Activated naive CD8-positive, alpha-beta T cell treated with anti-CD3 and anti-CD28 coated beads, Interleukin-2, amount 50 U/mL, for 24 hours (primary cell): ENCODE data around the gene GIMAP8.

Experiments
- ATAC-seq: fragments of 150-1000 bp; cut with Tn5 transposase; one replicate; pipeline ENCODE4 v1.10.0; 2021
- DNase-seq: peaks from one replicate; pipeline ENCODE4 v3.0.0; 2021
- H3K27ac Mint-ChIP-seq: one replicate; pipeline ENCODE4 v1.8.0; 2021; ENCODE audit warnings: mild to moderate bottlenecking, mixed read lengths
- H3K27me3 Mint-ChIP-seq: one replicate; pipeline ENCODE4 v1.8.0; 2021; ENCODE audit warnings: mixed read lengths
- H3K36me3 Mint-ChIP-seq: one replicate; pipeline ENCODE4 v1.8.0; 2021; ENCODE audit warnings: low read depth, mixed read lengths
- H3K4me1 Mint-ChIP-seq: one replicate; pipeline ENCODE4 v1.8.0; 2021; ENCODE audit warnings: mixed read lengths
- H3K4me3 Mint-ChIP-seq: one replicate; pipeline ENCODE4 v1.8.0; 2021; ENCODE audit warnings: mild to moderate bottlenecking, moderate library complexity, mixed read lengths
- H3K9me3 Mint-ChIP-seq: one replicate; pipeline ENCODE4 v1.8.0; 2021; ENCODE audit warnings: mixed read lengths

Gene GIMAP8

DNA sequence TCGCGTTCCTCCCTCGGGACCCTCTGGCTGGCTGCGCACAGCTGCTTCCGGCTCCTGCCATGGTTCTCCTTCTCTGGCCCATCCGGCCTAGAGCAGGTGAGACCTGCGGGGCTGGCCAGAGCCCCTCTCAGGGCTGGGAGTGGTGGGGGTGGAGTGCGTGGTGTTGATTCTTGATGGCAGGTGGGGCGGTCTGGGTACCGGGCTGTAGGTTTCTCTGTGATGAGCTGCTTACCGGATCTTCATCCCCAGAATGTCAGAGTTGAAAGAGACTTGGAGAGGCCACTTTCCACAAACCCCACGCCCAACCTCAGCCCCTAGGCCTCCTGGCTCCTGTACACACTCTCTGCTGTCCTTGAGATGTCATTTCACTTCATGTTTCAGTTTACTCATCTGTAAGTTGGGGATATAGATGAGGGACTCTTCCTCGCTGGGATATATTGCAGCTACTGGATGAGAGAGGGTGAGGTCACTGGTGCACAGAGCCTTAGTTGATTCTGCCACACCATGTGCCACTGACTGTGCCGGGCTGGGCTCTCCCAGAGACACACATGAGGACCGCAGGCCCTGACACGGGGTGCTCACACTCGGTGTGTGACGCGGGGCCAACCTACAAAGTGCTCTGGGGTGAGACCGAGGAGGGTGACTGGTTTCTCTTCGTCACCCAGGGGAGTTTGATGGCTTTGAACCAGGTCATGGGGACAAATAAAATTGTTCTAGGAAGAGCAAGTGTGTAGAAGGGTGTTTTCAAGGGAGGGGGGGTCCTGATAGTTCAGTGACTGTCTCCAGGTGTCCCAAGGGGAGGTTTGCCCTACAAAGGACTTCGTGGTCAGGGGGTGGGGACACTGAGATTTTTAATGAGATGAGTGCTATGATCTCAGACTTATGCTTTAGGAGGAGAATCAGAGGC, 41.8 kb upstream of the GIMAP8 start:
- ATAC-seq: peak; percentile 5
- peaks cover 8% of the 10 kb centered on the region for H3K36me3 Mint-ChIP-seq
- no peaks in the 10 kb centered on the region for H3K9me3 Mint-ChIP-seq
- no peaks in the 10 kb centered on the region for H3K27me3 Mint-ChIP-seq
- peaks cover 39% of the 10 kb centered on the region for H3K4me1 Mint-ChIP-seq
- peak; percentile 36 for DNase-seq
- H3K27ac Mint-ChIP-seq: peak overlapping the region; percentile 49
- H3K4me3 Mint-ChIP-seq: no peak overlapping the region

GRCh38 chr7:150409300-150410030, 41.0 kb upstream of the GIMAP8 start:
- no peak for DNase-seq
- peaks cover 34% of the 10 kb centered on the region for H3K4me1 Mint-ChIP-seq
- H3K4me3 Mint-ChIP-seq: no peak overlapping the region
- H3K27me3 Mint-ChIP-seq: no peaks in the 10 kb centered on the region
- peaks cover 8% of the 10 kb centered on the region for H3K36me3 Mint-ChIP-seq
- no peaks in the 10 kb centered on the region for H3K9me3 Mint-ChIP-seq
- ATAC-seq: no peak
- no peak overlapping the region for H3K27ac Mint-ChIP-seq

- Mint-ChIP-seq H3K4me1 (peaks cover 34% of the 10 kb centered on the region), H3K9me3 (no peaks in the 10 kb centered on the region), H3K36me3 (peaks cover 8% of the 10 kb centered on the region), H3K27ac (no peak overlapping the region), H3K4me3 (no peak overlapping the region), H3K27me3 (no peaks in the 10 kb centered on the region)
- DNase-seq (no peak), ATAC-seq (no peak)
Observed at GRCh38 chr7:150410131-150410530, 40.3 kb upstream of the GIMAP8 start.

DNA sequence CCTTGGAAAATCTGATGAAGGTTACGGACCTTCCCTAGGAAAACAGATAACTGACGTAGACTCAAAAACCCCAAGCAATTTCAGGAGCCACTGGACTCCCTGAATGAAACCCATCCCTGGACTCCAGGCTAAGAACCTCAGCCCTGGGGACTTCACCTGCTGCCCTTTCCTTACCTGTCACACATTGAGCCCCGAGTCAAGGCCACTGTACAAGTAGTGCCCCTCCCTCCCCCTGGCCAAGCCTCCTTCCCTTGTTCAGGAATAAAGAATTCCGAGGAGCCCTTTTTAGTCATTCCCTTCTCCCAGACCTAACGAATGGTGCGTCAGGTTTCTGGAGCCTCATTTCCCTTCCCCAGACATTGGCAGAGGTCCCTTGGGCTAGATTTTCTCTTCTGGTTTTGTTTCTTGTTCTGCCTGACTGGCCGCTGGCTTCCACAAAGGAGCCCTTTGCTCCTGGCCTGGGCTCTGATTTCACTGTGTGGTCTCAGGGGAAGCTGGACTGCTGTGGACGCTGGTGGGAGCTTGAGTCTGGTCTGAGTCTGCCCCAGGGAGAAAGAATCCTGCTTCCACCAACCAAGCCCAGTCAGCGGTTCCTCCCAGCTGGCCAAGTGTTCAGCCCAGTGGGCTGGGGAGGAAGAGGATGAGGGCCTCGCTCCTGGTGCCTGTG, 39.6 kb upstream of the GIMAP8 start:
- DNase-seq: no peak
- no peak for ATAC-seq

DNA sequence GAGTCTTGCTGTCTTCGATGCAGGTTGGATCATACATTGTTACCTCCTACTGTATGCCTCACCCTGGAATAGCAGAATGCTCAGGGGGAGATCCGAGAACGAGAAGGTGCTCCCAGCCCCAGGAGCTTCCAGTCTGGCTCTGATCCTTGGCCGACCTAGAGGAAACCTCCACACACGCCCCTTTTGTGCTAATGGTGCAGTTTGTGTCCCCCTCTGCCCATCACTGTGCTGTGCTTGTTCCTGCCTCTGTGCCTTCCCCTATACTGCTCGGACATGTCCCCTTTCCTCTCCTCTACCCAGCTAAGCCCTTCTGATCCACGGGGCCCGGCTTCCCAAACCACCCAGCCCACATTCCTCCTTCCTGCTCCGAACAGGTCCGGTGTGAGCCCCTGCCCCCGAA, 38.8 kb upstream of the GIMAP8 start:
- Mint-ChIP-seq H3K27ac (no peak overlapping the region), H3K9me3 (no peaks in the 10 kb centered on the region), H3K36me3 (peaks cover 8% of the 10 kb centered on the region), H3K4me1 (peaks cover 23% of the 10 kb centered on the region), H3K4me3 (no peak overlapping the region), H3K27me3 (no peaks in the 10 kb centered on the region)
- ATAC-seq (no peak), DNase-seq (no peak)

More for the DNA sequence above, 39.6 kb upstream of the GIMAP8 start:
- Mint-ChIP-seq H3K27ac (no peak overlapping the region), H3K4me1 (peaks cover 31% of the 10 kb centered on the region), H3K27me3 (no peaks in the 10 kb centered on the region), H3K4me3 (no peak overlapping the region), H3K9me3 (no peaks in the 10 kb centered on the region), H3K36me3 (peaks cover 8% of the 10 kb centered on the region)

GRCh38 chr7:150412016-150412415, 38.4 kb upstream of the GIMAP8 start:
- DNase-seq: no peak

DNA sequence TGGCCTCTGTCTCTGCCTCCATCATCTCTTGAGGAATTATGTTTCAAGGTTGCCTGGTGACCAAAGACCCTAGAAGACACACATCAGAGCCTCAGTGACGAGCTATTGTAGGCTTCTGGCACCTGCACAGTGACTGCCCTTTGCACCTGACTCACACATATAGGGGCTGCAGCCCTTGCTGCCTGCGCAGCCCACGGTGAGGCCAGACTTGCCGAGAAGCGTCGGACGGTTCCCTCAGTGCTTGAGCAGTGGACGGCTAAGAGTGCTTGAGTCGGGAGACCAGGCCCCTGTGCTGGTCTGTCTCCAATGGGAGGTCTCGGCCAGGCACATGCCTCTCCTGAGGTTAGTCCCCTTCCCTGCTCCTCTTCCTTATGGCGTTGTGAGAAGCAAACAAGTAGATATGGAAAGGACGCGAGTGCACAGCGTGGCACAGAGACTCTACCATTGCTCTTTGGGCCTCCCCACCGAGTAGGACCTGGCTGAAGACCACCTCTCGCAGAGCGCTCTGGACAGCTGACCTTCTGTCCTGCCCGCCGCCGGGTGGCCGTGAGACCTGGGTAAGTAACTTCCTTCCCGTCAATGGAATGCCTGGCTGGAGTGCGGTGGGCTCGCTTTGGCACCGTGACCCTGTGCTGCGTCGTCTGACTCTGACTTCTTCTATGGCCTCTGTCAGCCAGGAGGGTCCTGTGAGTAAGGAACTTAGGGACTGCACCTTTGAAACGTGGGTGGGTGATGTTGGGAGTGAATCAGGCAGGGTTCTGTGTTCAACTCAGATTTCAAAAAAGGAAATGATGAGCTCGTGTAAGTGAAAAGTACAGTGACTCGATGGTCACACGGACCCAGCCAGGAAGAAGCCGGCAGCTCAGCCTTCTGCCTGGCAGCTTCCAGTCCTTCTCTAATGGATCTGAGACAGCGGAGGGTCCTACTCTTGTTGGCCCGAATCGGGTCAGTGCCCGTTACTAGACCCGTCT, 37.6 kb upstream of the GIMAP8 start:
- DNase-seq: no peak
- Mint-ChIP-seq H3K4me1 (peaks cover 16% of the 10 kb centered on the region), H3K9me3 (no peaks in the 10 kb centered on the region), H3K4me3 (no peak overlapping the region), H3K27me3 (no peaks in the 10 kb centered on the region), H3K36me3 (peaks cover 4% of the 10 kb centered on the region), H3K27ac (no peak overlapping the region)
- no peak for ATAC-seq

More at GRCh38 chr7:150412016-150412415, 38.4 kb upstream of the GIMAP8 start:
- Mint-ChIP-seq H3K9me3 (no peaks in the 10 kb centered on the region), H3K36me3 (peaks cover 7% of the 10 kb centered on the region), H3K4me3 (no peak overlapping the region), H3K27me3 (no peaks in the 10 kb centered on the region), H3K27ac (no peak overlapping the region), H3K4me1 (peaks cover 19% of the 10 kb centered on the region)
- ATAC-seq: no peak

DNA sequence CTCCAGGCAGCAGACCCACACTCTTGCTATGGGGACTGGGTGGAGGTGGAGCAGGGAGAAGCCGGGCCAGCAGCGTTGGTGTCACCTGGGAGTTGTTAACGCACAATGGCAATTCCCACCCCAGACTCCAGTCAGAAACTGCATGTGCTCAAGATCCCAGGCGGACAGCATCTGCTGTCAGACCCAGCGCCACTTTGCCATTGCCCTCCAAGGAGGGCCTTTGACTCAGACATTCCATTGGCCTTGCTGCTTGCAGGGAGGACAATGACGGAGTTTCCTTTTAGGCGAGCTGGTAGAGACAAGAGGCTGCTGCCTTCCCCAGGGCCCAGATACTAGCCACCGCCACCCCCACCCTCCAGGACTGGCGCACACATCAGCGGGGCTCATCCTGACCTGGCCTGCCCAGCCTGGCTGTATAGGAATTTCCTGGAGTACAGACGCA, 36.8 kb upstream of the GIMAP8 start:
- Mint-ChIP-seq H3K27me3 (no peaks in the 10 kb centered on the region), H3K4me3 (no peak overlapping the region), H3K27ac (no peak overlapping the region), H3K36me3 (peaks cover 2% of the 10 kb centered on the region), H3K9me3 (no peaks in the 10 kb centered on the region), H3K4me1 (peaks cover 13% of the 10 kb centered on the region)
- ATAC-seq (no peak), DNase-seq (no peak)

DNA sequence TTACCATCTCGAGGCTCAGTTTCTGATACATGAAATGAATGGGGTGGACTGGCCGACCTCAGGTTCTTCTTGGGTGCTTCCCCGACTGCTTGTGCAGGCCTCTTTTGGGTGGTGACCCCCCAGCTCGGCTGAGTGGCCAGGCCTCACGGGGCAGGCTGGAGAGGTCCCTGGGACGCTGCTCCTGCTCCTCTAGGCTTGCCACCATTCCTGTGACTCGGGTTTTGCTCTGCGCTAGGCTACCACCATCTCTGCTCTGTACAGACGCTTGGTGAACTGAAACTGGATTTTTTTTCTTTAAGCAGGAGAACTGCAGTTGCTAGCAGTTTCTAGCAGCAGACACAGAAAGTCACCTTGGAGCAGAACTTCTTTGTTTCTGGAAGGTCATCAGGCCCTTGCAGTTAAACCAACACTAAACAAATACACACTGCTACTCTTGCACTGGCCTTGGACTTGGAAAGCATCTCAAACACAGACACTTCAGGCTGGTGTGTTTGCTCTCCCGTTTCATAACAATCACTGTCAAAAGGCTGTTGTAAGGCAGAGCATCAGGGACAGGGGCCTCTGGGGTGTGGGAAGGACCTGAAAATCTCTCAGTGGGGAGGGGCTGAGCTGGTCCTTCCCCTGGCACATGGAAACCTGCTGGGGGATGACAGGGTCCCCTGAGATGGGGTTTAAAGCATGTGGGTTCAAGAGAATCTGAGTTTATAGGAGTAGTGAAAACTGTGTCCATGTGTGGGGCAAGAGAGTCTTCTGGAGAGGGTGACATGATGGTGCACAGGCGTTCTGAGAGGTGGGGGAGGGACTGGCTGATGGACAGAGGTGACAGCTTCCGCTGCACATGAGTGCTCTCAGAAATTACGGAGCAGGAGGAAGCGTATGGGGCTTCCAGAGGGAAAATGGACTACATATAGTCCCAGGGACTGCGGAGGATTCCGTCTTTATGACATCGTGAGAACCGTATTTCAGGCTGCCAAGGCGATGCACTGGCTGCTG, 35.0 kb upstream of the GIMAP8 start:
- ATAC-seq (no peak), DNase-seq (no peak)
- Mint-ChIP-seq H3K4me1 (peaks cover 10% of the 10 kb centered on the region), H3K9me3 (no peaks in the 10 kb centered on the region), H3K36me3 (no peaks in the 10 kb centered on the region), H3K4me3 (no peak overlapping the region), H3K27ac (no peak overlapping the region), H3K27me3 (no peaks in the 10 kb centered on the region)

- ATAC-seq (no peak), DNase-seq (no peak)
- H3K9me3 Mint-ChIP-seq: no peaks in the 10 kb centered on the region
- H3K36me3 Mint-ChIP-seq: no peaks in the 10 kb centered on the region
- H3K27ac Mint-ChIP-seq: no peak overlapping the region
- peaks cover 15% of the 10 kb centered on the region for H3K4me1 Mint-ChIP-seq
- H3K27me3 Mint-ChIP-seq: no peaks in the 10 kb centered on the region
- H3K4me3 Mint-ChIP-seq: no peak overlapping the region
Observed at GRCh38 chr7:150417239-150417638, 33.2 kb upstream of the GIMAP8 start.

DNA sequence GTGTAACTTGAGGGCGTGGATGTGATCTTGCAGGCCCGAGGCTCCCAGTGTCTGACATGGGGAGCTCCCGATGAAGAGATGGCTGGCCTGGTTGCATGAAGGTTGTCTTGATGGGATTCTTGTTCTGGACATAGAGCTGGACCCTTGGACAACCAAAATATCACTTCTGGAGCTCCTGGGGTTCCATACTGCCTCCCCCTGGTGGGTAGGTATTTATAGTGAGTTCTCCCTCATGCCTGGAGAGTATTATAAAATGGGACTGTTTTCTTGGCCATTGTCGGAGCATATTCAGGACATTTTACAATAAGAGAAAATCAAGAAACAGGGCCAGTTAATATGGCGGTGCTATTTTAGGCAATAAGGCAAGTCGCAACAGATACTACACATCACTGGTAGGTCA, 32.6 kb upstream of the GIMAP8 start:
- ATAC-seq: no peak
- Mint-ChIP-seq H3K9me3 (no peaks in the 10 kb centered on the region), H3K4me1 (peaks cover 15% of the 10 kb centered on the region), H3K36me3 (no peaks in the 10 kb centered on the region), H3K27ac (no peak overlapping the region), H3K27me3 (no peaks in the 10 kb centered on the region), H3K4me3 (no peak overlapping the region)
- no peak for DNase-seq

DNA sequence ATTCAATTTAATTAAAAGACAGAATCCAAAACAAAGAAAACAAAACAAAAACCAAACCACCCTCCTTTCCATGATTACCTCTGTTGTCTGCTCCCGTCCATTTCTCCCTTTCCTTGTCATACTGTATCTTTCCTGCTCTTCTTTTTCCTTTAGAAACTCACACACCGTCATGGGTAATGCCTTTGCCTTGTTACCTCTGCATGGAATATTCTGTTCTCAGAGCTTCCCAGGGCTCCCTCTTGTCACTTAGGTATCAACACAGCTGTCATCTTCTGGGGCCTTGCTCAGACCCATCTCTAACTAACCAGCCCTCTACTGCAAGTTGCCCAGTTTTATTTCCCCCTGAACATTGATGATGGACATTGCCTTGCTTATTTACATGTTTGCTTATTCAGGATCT, 30.2 kb upstream of the GIMAP8 start:
- no peak overlapping the region for H3K27ac Mint-ChIP-seq
- H3K27me3 Mint-ChIP-seq: no peaks in the 10 kb centered on the region
- no peak overlapping the region for H3K4me3 Mint-ChIP-seq
- ATAC-seq: no peak
- H3K9me3 Mint-ChIP-seq: no peaks in the 10 kb centered on the region
- H3K4me1 Mint-ChIP-seq: peaks cover 6% of the 10 kb centered on the region
- no peak for DNase-seq
- H3K36me3 Mint-ChIP-seq: no peaks in the 10 kb centered on the region
